ENCODE measurements around the gene TFB1M. TPM values are rescaled to one million over a fixed set of nuclear protein-coding genes. Genes with fewer than 3 reads are reported as not detected.

The TFB1M gene
- total and polyA plus RNA-seq, 9 donors, result 6.7 to 18.5 (median 14.6) TPM

DNA sequence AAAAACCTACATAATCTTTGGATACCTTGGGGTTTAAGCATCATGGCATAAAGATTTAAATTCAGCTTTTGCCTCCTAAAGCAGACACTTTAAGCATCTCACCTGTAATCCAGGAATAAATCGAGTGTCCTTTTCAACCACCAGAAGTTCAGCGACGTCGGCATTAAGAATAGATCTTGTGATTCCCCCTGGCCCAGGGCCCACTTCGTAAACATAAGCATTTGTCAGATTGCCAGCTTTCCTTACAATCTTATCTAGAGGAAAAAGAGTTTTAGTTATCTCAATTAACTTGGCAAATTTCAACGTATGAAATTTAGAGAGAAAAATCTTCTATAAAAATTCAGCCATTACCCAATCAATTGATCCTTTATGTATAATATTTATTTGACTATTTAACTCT, 3.2 kb downstream of the TFB1M start:
- Histone ChIP-seq H3K4me1 (ENCODE audit: insufficient read depth) (no peaks in the 10 kb centered on the region), H3K4me3 (no peak overlapping the region), H3K36me3 (no peaks in the 10 kb centered on the region), H3K27ac (no peak overlapping the region), H3K27me3 (no peaks in the 10 kb centered on the region), H3K9me3 (no peaks in the 10 kb centered on the region)
- intact Hi-C loops (cut with DNase I), result no loop called here
- TF ChIP-seq, protein P1, sequence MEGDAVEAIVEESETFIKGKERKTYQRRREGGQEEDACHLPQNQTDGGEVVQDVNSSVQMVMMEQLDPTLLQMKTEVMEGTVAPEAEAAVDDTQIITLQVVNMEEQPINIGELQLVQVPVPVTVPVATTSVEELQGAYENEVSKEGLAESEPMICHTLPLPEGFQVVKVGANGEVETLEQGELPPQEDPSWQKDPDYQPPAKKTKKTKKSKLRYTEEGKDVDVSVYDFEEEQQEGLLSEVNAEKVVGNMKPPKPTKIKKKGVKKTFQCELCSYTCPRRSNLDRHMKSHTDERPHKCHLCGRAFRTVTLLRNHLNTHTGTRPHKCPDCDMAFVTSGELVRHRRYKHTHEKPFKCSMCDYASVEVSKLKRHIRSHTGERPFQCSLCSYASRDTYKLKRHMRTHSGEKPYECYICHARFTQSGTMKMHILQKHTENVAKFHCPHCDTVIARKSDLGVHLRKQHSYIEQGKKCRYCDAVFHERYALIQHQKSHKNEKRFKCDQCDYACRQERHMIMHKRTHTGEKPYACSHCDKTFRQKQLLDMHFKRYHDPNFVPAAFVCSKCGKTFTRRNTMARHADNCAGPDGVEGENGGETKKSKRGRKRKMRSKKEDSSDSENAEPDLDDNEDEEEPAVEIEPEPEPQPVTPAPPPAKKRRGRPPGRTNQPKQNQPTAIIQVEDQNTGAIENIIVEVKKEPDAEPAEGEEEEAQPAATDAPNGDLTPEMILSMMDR (IDR thresholded peaks at IDR 0.05), result no peak
- TF ChIP-seq EP300 (IDR thresholded peaks at IDR 0.05), result no peak
- TF ChIP-seq POLR2A (IDR thresholded peaks at IDR 0.05), result no peak
- no peak for DNase-seq
- 74 to 80% (median 75%) methylated on average over 6 of the region's 6 CpGs for WGBS, 3 donors

DNA sequence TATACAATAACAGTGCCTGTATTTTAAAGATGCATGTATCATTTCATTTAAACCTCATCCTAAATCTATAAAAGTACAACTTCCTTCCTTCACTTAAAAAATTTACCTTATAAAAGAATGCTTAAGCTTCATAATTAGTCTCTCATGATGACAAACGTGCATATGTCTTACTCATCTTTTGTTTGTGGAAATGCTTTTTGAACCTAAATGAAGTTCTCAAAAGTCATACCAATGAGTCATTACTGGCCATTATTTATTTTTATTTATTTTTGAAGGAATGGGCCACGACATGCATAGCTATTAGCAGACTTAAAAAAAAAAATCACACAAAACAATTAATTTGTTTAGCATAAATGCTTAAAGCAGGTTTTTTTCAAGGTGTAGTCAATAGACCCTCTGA, 3.7 kb downstream of the TFB1M start:
- WGBS, 3 donors, result 50 to 70% (median 60%) methylated on average over 2 of the region's 2 CpGs
- Histone ChIP-seq H3K36me3 (no peaks in the 10 kb centered on the region), H3K9me3 (no peaks in the 10 kb centered on the region), H3K27me3 (no peaks in the 10 kb centered on the region), H3K27ac (no peak overlapping the region), H3K4me3 (no peak overlapping the region), H3K4me1 (ENCODE audit: insufficient read depth) (no peaks in the 10 kb centered on the region)
- TF ChIP-seq POLR2A (IDR thresholded peaks at IDR 0.05) (no peak), EP300 (IDR thresholded peaks at IDR 0.05) (no peak)
- TF ChIP-seq, protein P1 (IDR thresholded peaks at IDR 0.05), result no peak
- intact Hi-C loops (cut with DNase I), result no loop called here
- no peak for DNase-seq

DNA sequence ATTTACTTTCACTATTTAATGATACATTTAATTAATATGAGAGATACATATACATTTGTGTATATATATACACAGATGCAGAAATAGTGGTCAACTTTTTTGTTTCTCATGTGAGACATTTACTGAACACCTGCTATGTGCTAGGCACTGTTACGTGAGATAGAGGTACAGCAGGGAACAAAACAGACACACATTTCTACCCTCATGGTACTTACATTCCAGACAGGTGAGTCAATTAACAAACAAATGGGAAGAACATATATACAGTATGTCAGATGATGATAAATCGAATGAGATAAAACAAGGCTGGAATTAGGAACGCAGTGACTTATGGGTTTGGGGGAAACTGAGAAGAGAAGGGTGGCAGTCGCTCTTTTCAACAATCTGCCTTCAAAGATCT, 5.1 kb downstream of the TFB1M start:
- intact Hi-C loops (cut with DNase I), result no loop called here
- WGBS, 3 donors, result 95 to 97% (median 96%) methylated on average over 4 of the region's 4 CpGs
- H3K27ac ChIP-seq, result no peak overlapping the region

DNA sequence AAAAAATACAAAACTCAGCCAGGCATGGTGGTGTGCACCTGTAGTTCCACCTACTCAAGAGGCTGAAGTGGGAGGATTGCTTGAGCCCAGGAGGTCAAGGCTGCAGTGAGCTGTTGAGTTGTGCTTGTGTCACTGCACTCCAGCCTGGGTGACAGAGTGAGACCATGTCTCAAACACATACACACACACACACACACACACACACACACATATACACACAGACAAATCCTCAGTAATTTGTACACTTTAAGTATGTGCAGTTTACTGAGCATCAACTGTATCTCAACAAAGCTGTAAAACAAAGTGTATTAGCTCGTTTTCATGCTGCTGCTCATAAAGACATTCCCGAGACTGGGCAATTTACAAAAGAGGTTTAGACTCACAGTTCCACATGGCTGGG, 7.3 kb downstream of the TFB1M start:
- no peak for DNase-seq
- H3K4me1 ChIP-seq (ENCODE audit: insufficient read depth), result no peaks in the 10 kb centered on the region
- H3K9me3 ChIP-seq, result no peaks in the 10 kb centered on the region
- H3K27me3 ChIP-seq, result no peaks in the 10 kb centered on the region
- WGBS, 3 donors, result 78 to 95% (median 79%) methylated on average over 2 of the region's 2 CpGs
- intact Hi-C loops (cut with DNase I), result no loop called here
- H3K36me3 ChIP-seq, result no peaks in the 10 kb centered on the region
- H3K27ac ChIP-seq, result no peak overlapping the region
- TF ChIP-seq, protein P1 (IDR thresholded peaks at IDR 0.05), result no peak
- TF ChIP-seq EP300 (IDR thresholded peaks at IDR 0.05), result no peak
- TF ChIP-seq POLR2A (IDR thresholded peaks at IDR 0.05), result no peak
- no peak overlapping the region for H3K4me3 ChIP-seq

More for the DNA sequence above, 5.1 kb downstream of the TFB1M start:
- DNase-seq, result no peak
- no peaks in the 10 kb centered on the region for H3K9me3 ChIP-seq
- H3K4me3 ChIP-seq, result no peak overlapping the region
- TF ChIP-seq, protein P1 (IDR thresholded peaks at IDR 0.05), result no peak
- TF ChIP-seq POLR2A (IDR thresholded peaks at IDR 0.05) (no peak), EP300 (IDR thresholded peaks at IDR 0.05) (no peak)
- no peaks in the 10 kb centered on the region for H3K4me1 ChIP-seq (ENCODE audit: insufficient read depth)
- H3K27me3 ChIP-seq, result no peaks in the 10 kb centered on the region
- no peaks in the 10 kb centered on the region for H3K36me3 ChIP-seq

Measured in ovary (tissue), 9 donors.